ENCODE data around the gene OBSCN. TPM values are rescaled to one million over a fixed set of nuclear protein-coding genes. Genes with fewer than 3 reads are reported as not detected.

Gene OBSCN
- total and polyA plus RNA-seq, 2 donors (not counting 3 experiments of a cell fraction or from before 2014, with no cell fraction given): 1.5 to 2.9 TPM

GRCh38 chr1:228289239-228289849 lies 81.5 kb downstream of the OBSCN start:
- Histone ChIP-seq H4K20me1 (replicated peaks; ENCODE audit: control insufficient read depth, extremely low read depth, insufficient read depth, low read length) (no peaks in the 10 kb centered on the region), H3K9me1 (replicated peaks; ENCODE audit: control insufficient read depth, extremely low read depth, insufficient read depth, low read length) (no peaks in the 10 kb centered on the region), H3K27ac (ENCODE audit: insufficient read depth, low read depth, low read length) (no peak overlapping the region), H3K9me3 (replicated peaks; ENCODE audit: control insufficient read depth, insufficient read depth, low read length) (no peaks in the 10 kb centered on the region), H3K27me3 (ENCODE audit: control insufficient read depth in 2 of 2, insufficient read depth in 2 of 2, low read length in 2 of 2) (no peaks in the 10 kb centered on the region), H3K4me3 (replicated peaks in 1 of 3; ENCODE audit: insufficient read depth in 1 of 3, low read depth in 1 of 3, low read length in 3 of 3) (no peak overlapping the region), H3K9ac (replicated peaks; ENCODE audit: extremely low read depth, insufficient read depth, low read length) (no peak overlapping the region), H3K79me2 (ENCODE audit: control insufficient read depth, insufficient read depth, low read length) (no peaks in the 10 kb centered on the region), H3K4me2 (ENCODE audit: insufficient read depth, low read length) (no peak overlapping the region), H3K36me3 (ENCODE audit: control insufficient read depth in 2 of 2, extremely low read depth in 1 of 2, insufficient read depth in 2 of 2, low read length in 2 of 2) (no peaks in the 10 kb centered on the region), H2AFZ (ENCODE audit: low read depth, low read length) (no peak overlapping the region), H3K4me1 (ENCODE audit: control insufficient read depth, extremely low read depth, insufficient read depth, low read length) (no peaks in the 10 kb centered on the region)
- dilution Hi-C loops (cut with MboI; ENCODE audit: extremely low pct_ligation_motif_present, low sequenced_read_pairs) (no loop called here), intact Hi-C loops (cut with micrococcal nuclease) (no loop called here)
- TF ChIP-seq GATA2 (IDR thresholded peaks at IDR 0.05; ENCODE audit: insufficient read depth, insufficient read length, low read depth, low read length): no peak
- TF ChIP-seq EZH2 (IDR thresholded peaks at IDR 0.05; ENCODE audit: borderline replicate concordance, low read depth, low read length, severe bottlenecking): no peak
- CTCF ChIA-PET: no interaction called here
- DNase-seq (ENCODE audit: low read depth, low spot score) (no peak), FAIRE-seq (no peak)
- POLR2A ChIA-PET: no interaction called here
- BruUV-seq (replicated peaks): no TSS peak

GRCh38 chr1:228289996-228290881 lies 82.4 kb downstream of the OBSCN start:
- H3K4me3 ChIP-seq (replicated peaks in 1 of 3; ENCODE audit: insufficient read depth in 1 of 3, low read depth in 1 of 3, low read length in 3 of 3): no peak overlapping the region
- intact Hi-C loops (cut with micrococcal nuclease) (no loop called here), dilution Hi-C loops (cut with MboI; ENCODE audit: extremely low pct_ligation_motif_present, low sequenced_read_pairs) (no loop called here)
- no peaks in the 10 kb centered on the region for H3K79me2 ChIP-seq (ENCODE audit: control insufficient read depth, insufficient read depth, low read length)
- no TSS peak for BruUV-seq (replicated peaks)
- no peaks in the 10 kb centered on the region for H3K36me3 ChIP-seq (ENCODE audit: control insufficient read depth in 2 of 2, extremely low read depth in 1 of 2, insufficient read depth in 2 of 2, low read length in 2 of 2)
- H3K9me3 ChIP-seq (replicated peaks; ENCODE audit: control insufficient read depth, insufficient read depth, low read length): no peaks in the 10 kb centered on the region
- DNase-seq (ENCODE audit: low read depth, low spot score) (no peak), FAIRE-seq (no peak)
- no peaks in the 10 kb centered on the region for H4K20me1 ChIP-seq (replicated peaks; ENCODE audit: control insufficient read depth, extremely low read depth, insufficient read depth, low read length)
- TF ChIP-seq FOS (IDR thresholded peaks at IDR 0.05; ENCODE audit: borderline replicate concordance, insufficient read depth, low read length) (no peak), EZH2 (IDR thresholded peaks at IDR 0.05; ENCODE audit: borderline replicate concordance, low read depth, low read length, severe bottlenecking) (no peak), MYC (IDR thresholded peaks at IDR 0.05; ENCODE audit: low read depth, low read length) (no peak), POLR2A (IDR thresholded peaks at IDR 0.05; ENCODE audit: low read depth, low read length) (no peak)
- H3K4me2 ChIP-seq (ENCODE audit: insufficient read depth, low read length): no peak overlapping the region
- H3K4me1 ChIP-seq (ENCODE audit: control insufficient read depth, extremely low read depth, insufficient read depth, low read length): no peaks in the 10 kb centered on the region
- H3K27me3 ChIP-seq (ENCODE audit: control insufficient read depth in 2 of 2, insufficient read depth in 2 of 2, low read length in 2 of 2): no peaks in the 10 kb centered on the region
- no peak overlapping the region for H3K27ac ChIP-seq (ENCODE audit: insufficient read depth, low read depth, low read length)
- POLR2A ChIA-PET: no interaction called here
- no peak overlapping the region for H2AFZ ChIP-seq (ENCODE audit: low read depth, low read length)
- CTCF ChIA-PET: interaction anchor here (0.9 to 1.5 kb wide), 2 partner anchors 15 to 53 kb away, joined by 3 to 4 read pairs; no protein-coding TSS in a partner anchor
- no peaks in the 10 kb centered on the region for H3K9me1 ChIP-seq (replicated peaks; ENCODE audit: control insufficient read depth, extremely low read depth, insufficient read depth, low read length)
- H3K9ac ChIP-seq (replicated peaks; ENCODE audit: extremely low read depth, insufficient read depth, low read length): no peak overlapping the region
